Psoas muscle (tissue), 8 donors: Measurements from ENCODE around the gene TPD52L1. TPM values are rescaled to one million over a fixed set of nuclear protein-coding genes. Genes with fewer than 3 reads are reported as not detected.

Source experiments
- ATAC-seq, 4 donors: fragments of 200-7000 bp; cut with Tn5 transposase; one replicate each; pipeline ENCODE4 v1.9.1; 2020; ENCODE audit warnings: moderate library complexity in 3 of 4, mild to moderate bottlenecking in 2 of 4
- DNase-seq, 2 donors: peaks; one replicate each; pipeline ENCODE4 v3.0.0-alpha.2; 2020
- H3K27ac ChIP-seq: fragments of 200-600 bp; one replicate; pipeline ENCODE4 v1.8.0; 2022
- H3K27me3 ChIP-seq, 3 donors: fragments of 200-600 bp in 1 of 3; one replicate each; pipeline versions ENCODE4 v1.6.1 to v1.8.0; 2013 to 2022; ENCODE audit warnings: low read length in 2 of 3, mild to moderate bottlenecking in 2 of 3, moderate library complexity in 1 of 3; ENCODE audit not compliant: insufficient read depth in 3 of 3
- H3K36me3 ChIP-seq, 2 donors: fragments of 200-600 bp in 1 of 2; one replicate each; pipeline versions ENCODE4 v1.6.1 to v1.8.0; 2013 to 2022; ENCODE audit warnings: low read depth in 1 of 2, mild to moderate bottlenecking in 1 of 2, moderate library complexity in 1 of 2; ENCODE audit not compliant: insufficient read depth in 1 of 2
- H3K4me1 ChIP-seq: fragments of 200-600 bp; one replicate; pipeline ENCODE4 v1.8.0; 2022
- H3K4me3 ChIP-seq: fragments of 200-600 bp; one replicate; pipeline ENCODE4 v1.8.0; 2022; ENCODE audit warnings: mild to moderate bottlenecking
- H3K9me3 ChIP-seq: fragments of 200-600 bp; one replicate; pipeline ENCODE4 v1.8.0; 2022
- WGBS, 3 donors: extraction: QIAGEN DNeasy Blood & Tissue Kit; methylation state at CpG; one replicate each; pipeline versions ENCODE4 v1.1.6 to v1.1.7; 2013; 5-methylcytosine and 5-hydroxymethylcytosine counted together
- intact Hi-C, 2 donors: fragments of 100-400 bp; cut with DNase I; formaldehyde crosslinking; loops; one replicate each; pipeline versions ENCODE4 v1.11.0 to v1.14.2; 2022
- polyA plus RNA-seq, 3 donors: library from polyadenylated mRNA; stranded (reverse); fragments of 200-250 nt; gene quantifications; one replicate each; pipeline ENCODE4 v1.2.3, GENCODE V29; 2013
- total RNA-seq, 4 donors: library from RNA; stranded (reverse); fragmentation: NEBNext Ultra II Directional in 2 of 4; extraction: Animal tissue kit (Norgen Biotek cat#: 25700) in 2 of 4; gene quantifications; one replicate each; pipeline versions ENCODE4 v1.2.1 to v1.2.4, GENCODE V29; 2021 to 2023
- TF ChIP-seq, protein P1 (sequence below): fragments of 200-600 bp; IDR thresholded peaks from one replicate; pipeline ENCODE4 v1.8.0; 2022; ENCODE audit warnings: antibody characterized with exemption
- donor health status: healthy with polysubstance abuse.
- donor health status: DM: no; HTN: no; CAD: no; lungs with moderate emphysema.
- donor health status: Bipolar disorder and iron deficiency.
- donor health status: healthy.
- donor health status: DM: yes; HTN: yes; CAD: no.
- donor health status: DM: no; HTN: no; CAD: no.
- donor health status: DM: no; HTN: no; CAD: no.
- donor health status: DM: yes; HTN: yes; CAD: no.

Gene TPD52L1
- total and polyA plus RNA-seq, 7 donors, result 51.8 to 150 (median 106) TPM

DNA sequence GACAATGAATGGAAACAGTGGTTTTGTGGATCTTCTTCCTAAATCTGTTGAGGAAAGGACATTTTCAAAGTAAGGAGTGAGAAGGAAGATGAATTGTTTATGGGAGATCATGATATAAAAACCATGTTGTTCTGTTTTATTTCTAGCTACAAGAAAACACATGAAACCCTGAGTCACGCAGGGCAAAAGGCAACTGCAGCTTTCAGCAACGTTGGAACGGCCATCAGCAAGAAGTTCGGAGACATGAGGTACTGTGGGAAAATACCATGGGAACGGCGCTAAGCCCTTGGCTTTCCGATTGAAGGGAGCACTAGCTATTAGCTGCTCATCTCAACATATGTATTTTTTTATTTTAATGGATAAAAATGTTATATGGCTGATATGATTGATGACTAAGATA, 94.6 kb downstream of the TPD52L1 start:
- Histone ChIP-seq H3K4me1 (peaks cover 20% of the 10 kb centered on the region), H3K27me3 (no peaks in the 10 kb centered on the region), H3K36me3 (peaks cover 0 to 25% of the 10 kb centered on the region in 2 donors), H3K27ac (no peak overlapping the region), H3K9me3 (no peaks in the 10 kb centered on the region), H3K4me3 (no peak overlapping the region)
- DNase-seq (no peak), ATAC-seq (peak in 1 of 4 donors; percentile 34)
- WGBS, 3 donors, result 67 to 86% (median 77%) methylated on average over 7 of the region's 7 CpGs
- TF ChIP-seq, protein P1, sequence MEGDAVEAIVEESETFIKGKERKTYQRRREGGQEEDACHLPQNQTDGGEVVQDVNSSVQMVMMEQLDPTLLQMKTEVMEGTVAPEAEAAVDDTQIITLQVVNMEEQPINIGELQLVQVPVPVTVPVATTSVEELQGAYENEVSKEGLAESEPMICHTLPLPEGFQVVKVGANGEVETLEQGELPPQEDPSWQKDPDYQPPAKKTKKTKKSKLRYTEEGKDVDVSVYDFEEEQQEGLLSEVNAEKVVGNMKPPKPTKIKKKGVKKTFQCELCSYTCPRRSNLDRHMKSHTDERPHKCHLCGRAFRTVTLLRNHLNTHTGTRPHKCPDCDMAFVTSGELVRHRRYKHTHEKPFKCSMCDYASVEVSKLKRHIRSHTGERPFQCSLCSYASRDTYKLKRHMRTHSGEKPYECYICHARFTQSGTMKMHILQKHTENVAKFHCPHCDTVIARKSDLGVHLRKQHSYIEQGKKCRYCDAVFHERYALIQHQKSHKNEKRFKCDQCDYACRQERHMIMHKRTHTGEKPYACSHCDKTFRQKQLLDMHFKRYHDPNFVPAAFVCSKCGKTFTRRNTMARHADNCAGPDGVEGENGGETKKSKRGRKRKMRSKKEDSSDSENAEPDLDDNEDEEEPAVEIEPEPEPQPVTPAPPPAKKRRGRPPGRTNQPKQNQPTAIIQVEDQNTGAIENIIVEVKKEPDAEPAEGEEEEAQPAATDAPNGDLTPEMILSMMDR, result no peak
- intact Hi-C loops, result no loop called here

DNA sequence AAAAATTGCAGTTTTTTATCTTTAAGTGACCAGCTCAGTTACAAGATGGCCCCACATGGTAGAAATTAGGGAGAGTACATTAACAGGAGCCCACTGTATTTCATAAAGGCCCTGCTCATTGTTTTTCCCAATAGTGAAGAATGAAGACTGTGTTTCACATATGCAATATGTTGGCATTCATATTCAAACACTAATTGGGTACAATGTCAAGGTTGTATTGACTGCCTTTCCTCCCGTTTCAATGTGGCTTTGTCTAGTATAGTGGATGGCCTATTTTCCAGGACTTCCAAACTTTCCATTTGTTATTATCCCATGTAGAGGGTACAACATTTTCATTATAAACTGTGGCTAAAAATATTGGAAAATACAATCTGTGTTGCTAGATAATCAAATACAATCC, 96.9 kb downstream of the TPD52L1 start:
- intact Hi-C loops, result no loop called here
- Histone ChIP-seq H3K4me3 (no peak overlapping the region), H3K27me3 (no peaks in the 10 kb centered on the region), H3K4me1 (peaks cover 4% of the 10 kb centered on the region), H3K27ac (no peak overlapping the region), H3K36me3 (peaks cover 0 to 25% of the 10 kb centered on the region in 2 donors), H3K9me3 (no peaks in the 10 kb centered on the region)
- TF ChIP-seq, protein P1, result no peak
- 70 to 89% (median 70%) methylated on average over 1 of the region's 1 CpG for WGBS, 3 donors
- DNase-seq, result no peak
- ATAC-seq, result no peak

DNA sequence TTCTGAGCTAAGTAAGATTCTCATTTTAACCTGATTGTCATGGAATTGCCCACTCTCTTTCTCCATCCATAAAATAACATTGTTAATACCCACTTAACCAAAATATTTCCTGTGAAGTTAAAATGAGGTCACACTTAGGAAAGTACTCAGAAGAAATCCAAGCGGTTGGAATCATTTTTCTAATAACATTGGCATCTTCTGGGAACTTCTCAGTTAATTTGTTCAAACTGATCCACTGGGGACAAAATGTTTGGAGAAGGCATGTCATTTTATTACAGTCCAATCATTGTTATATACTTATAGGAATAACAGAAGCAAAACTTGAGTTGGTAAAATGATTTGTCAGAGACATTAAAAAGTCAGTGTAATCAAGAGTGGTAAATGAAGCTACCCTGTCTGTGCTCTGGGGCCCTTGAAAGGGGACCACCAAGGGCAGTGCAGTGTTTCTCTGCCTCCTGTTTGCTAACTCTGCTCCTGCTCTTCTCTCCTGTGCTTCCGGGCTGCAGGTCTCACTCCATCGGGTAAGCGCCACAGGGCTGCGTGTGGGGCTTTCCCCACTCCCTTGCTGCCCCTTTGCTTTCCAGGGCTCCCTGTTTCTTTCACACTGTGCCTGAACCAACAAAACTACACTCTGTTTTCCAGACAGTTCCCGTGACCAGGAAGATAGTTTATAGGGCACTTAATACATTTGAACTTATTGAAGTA, 98.1 kb downstream of the TPD52L1 start:
- TF ChIP-seq, protein P1, result no peak
- no peak overlapping the region for H3K27ac ChIP-seq
- H3K36me3 ChIP-seq, result peaks cover 0 to 29% of the 10 kb centered on the region in 2 donors
- no peaks in the 10 kb centered on the region for H3K4me1 ChIP-seq
- ATAC-seq (peak in 3 of 4 donors; percentile 21 to 33 (median 29)), DNase-seq (no peak)
- no peaks in the 10 kb centered on the region for H3K27me3 ChIP-seq
- no peaks in the 10 kb centered on the region for H3K9me3 ChIP-seq
- no peak overlapping the region for H3K4me3 ChIP-seq
- intact Hi-C loops, result no loop called here
- WGBS, 3 donors, result 41 to 59% (median 49%) methylated on average over 6 of the region's 6 CpGs

DNA sequence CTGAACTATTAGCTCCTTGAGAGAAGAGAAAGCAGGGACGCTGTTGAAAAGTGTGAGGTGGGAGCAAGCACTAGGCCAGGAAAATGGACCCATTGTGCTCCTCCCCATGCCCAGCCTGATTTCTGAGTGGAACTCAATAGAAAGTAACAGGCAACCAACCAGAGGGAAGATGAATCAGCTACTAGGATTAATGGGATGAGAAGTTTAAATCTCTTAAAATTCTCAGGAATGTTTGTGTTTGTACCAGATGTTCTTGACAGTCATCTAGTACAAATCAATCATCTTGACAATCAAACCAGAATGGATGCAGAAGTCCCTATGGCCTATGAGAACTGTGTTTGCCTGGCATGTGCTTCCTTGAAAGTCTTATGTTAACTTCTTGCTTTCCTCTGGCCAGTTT, 99.3 kb downstream of the TPD52L1 start:
- Histone ChIP-seq H3K27ac (no peak overlapping the region), H3K9me3 (no peaks in the 10 kb centered on the region)
- no peak for ATAC-seq

More for the DNA sequence above, 99.3 kb downstream of the TPD52L1 start:
- H3K4me3 ChIP-seq, result no peak overlapping the region
- no peak for DNase-seq
- no peaks in the 10 kb centered on the region for H3K27me3 ChIP-seq
- intact Hi-C loops, result no loop called here
- peaks cover 0 to 38% of the 10 kb centered on the region in 2 donors for H3K36me3 ChIP-seq
- H3K4me1 ChIP-seq, result no peaks in the 10 kb centered on the region
- TF ChIP-seq, protein P1, result no peak
- 58 to 63% (median 61%) methylated on average over 1 of the region's 1 CpG for WGBS, 3 donors
